ENCODE measurements around the gene ZNF474. TPM values are rescaled to one million over a fixed set of nuclear protein-coding genes. Genes with fewer than 3 reads are reported as not detected.

Gene ZNF474
- total RNA-seq, 1 donor from 2014 or later = not detected

GRCh38 chr5:122175852-122176251 lies 46.5 kb downstream of the ZNF474 start:
- Histone ChIP-seq H3K27me3 (no peaks in the 10 kb centered on the region), H3K4me3 (no peak overlapping the region), H3K27ac (no peak overlapping the region), H3K4me1 (peaks cover 0 to 11% of the 10 kb centered on the region in 2 donors), H3K36me3 (no peaks in the 10 kb centered on the region), H3K9me3 (no peaks in the 10 kb centered on the region)
- intact Hi-C loops (cut with DNase I) = no loop called here
- no peak for DNase-seq (ENCODE audit: low spot score in 2 of 2)
- no peak for TF ChIP-seq CTCF (IDR thresholded peaks at IDR 0.05)

- Histone ChIP-seq H3K4me3 (no peak overlapping the region), H3K4me1 (peaks cover 0 to 15% of the 10 kb centered on the region in 2 donors), H3K36me3 (no peaks in the 10 kb centered on the region), H3K27ac (no peak overlapping the region), H3K9me3 (no peaks in the 10 kb centered on the region), H3K27me3 (no peaks in the 10 kb centered on the region)
- no peak for TF ChIP-seq CTCF (IDR thresholded peaks at IDR 0.05)
- DNase-seq (ENCODE audit: low spot score in 2 of 2) = no peak
- intact Hi-C loops (cut with DNase I) = no loop called here
Measured at GRCh38 chr5:122177161-122177560, 47.8 kb downstream of the ZNF474 start.

DNA sequence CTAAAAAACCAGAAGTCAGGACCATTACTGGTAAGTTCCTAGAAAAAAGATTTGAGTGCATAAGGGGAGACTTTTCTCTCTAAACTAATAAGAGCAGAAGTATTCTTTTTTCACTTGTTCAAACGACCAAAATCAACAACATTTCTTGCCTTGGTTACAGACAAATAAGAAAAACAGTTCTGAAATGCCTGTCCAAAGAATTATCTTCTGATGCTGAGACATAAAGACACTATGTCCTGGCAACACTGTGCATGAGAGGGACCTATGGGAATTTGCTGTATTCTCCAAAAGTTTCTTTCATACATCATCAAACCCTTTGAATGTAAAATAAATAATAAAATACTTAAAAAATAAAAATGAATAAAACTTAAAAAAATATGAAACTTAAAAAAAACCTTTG lies 50.4 kb downstream of the ZNF474 start:
- Histone ChIP-seq H3K9me3 (no peaks in the 10 kb centered on the region), H3K27ac (peak overlapping the region in 1 of 2 donors; percentile 17), H3K4me1 (peaks cover 11 to 36% of the 10 kb centered on the region in 2 donors), H3K27me3 (no peaks in the 10 kb centered on the region), H3K4me3 (no peak overlapping the region), H3K36me3 (no peaks in the 10 kb centered on the region)
- no peak for DNase-seq (ENCODE audit: low spot score in 2 of 2)
- intact Hi-C loops (cut with DNase I) = loop anchor here (5.0 kb wide), 2 partner anchors 102 to 217 kb away; partner anchors contain the start of genes LOX and SRFBP1
- TF ChIP-seq CTCF (IDR thresholded peaks at IDR 0.05) = no peak

DNA sequence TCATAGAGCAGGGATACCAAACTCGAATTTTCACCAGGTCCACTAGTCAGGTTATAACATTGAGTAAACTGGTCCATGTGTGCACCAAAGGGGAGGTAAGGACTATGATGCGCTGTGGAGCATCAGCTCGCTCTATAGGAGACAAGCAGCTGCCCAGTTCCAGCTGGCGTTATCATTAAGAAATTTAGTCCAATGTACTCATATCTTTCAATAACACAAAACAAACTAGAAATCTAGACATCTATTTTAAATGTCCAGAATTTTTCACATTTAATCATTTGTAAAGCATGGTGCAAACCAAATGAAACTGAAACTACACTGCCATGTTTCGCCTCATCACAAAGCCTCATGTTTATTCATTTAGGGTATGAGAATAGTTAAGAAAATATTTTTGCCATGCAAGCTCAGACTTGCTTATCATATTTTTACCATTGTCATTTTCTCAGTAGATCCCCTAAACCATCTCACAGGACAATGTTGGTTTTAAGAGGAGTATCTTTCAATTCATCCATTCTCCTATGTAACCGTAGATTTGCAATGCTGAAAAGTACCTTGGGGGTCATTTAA lies 50.9 kb downstream of the ZNF474 start:
- Histone ChIP-seq H3K27ac (peak overlapping the region; percentile 72 to 81), H3K27me3 (no peaks in the 10 kb centered on the region), H3K9me3 (no peaks in the 10 kb centered on the region), H3K36me3 (no peaks in the 10 kb centered on the region), H3K4me3 (no peak overlapping the region), H3K4me1 (peaks cover 11 to 36% of the 10 kb centered on the region in 2 donors)
- no peak for TF ChIP-seq CTCF (IDR thresholded peaks at IDR 0.05)
- DNase-seq (ENCODE audit: low spot score in 2 of 2) = no peak
- intact Hi-C loops (cut with DNase I) = loop anchor here (5.0 kb wide), 2 partner anchors 103 to 218 kb away; partner anchors contain the start of genes LOX and SRFBP1

DNA sequence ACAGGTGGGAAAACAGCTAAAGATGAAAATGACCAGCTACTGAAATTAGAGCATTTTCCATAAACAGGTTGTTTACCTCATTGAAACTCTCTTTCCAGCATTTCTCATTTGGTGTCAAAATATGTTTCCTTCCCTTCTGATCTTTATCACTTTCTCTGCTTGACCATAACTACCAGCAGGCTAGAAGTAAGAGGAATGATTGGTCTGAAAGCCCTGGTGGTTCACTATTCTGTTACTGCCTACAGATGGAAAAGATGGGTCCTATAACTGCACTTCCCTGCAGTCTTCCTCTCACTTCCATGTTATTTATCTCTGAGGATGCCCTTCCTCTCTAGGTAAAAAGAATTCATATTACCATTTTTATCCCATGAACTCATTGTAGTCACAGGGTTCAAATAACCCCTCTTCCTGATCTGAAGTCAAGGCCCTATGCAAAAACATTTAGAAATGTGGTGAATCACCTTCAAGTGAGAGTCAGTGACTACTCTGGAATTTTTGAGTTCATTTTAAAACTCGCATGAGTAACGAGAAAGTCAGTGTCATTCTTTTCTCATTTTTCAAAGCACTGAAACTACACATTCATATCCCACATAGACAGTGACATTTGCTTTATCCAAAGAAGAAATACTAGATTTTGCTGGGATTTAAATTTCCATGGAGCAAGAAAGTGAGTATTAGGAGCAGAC lies 51.7 kb downstream of the ZNF474 start:
- intact Hi-C loops (cut with DNase I) = loop anchor here (5.0 kb wide), 2 partner anchors 104 to 219 kb away; partner anchors contain the start of genes LOX and SRFBP1
- no peaks in the 10 kb centered on the region for H3K9me3 ChIP-seq
- H3K27me3 ChIP-seq = no peaks in the 10 kb centered on the region
- H3K4me3 ChIP-seq = no peak overlapping the region
- no peaks in the 10 kb centered on the region for H3K36me3 ChIP-seq
- peak overlapping the region; percentile 72 to 81 for H3K27ac ChIP-seq
- DNase-seq (ENCODE audit: low spot score in 2 of 2) = no peak
- peaks cover 11 to 36% of the 10 kb centered on the region in 2 donors for H3K4me1 ChIP-seq
- TF ChIP-seq CTCF (IDR thresholded peaks at IDR 0.05) = no peak
